Transverse colon (tissue), 4 donors: ENCODE results near the gene KLF14. TPM values are rescaled to one million over a fixed set of nuclear protein-coding genes. Genes with fewer than 3 reads are reported as not detected.
"Not testable (repeated sequence)": the region's sequence is repeated elsewhere in the genome, so short reads cannot be mapped to it uniquely, and the experiment has no call there.

Experiments used
- DNase-seq: peaks from one replicate; pipeline ENCODE4 v3.0.0-alpha.2; 2019
- H3K27ac ChIP-seq, 4 donors: fragments of 200-600 bp; sonication (generic); 2 replicates each; pipeline ENCODE4 v1.5.1; 2016 to 2018; ENCODE audit warnings: inconsistent platforms in 4 of 4
- H3K27me3 ChIP-seq: fragments of 200-600 bp; sonication (generic); 2 replicates; pipeline ENCODE4 v1.5.1; 2017; ENCODE audit warnings: inconsistent platforms
- H3K36me3 ChIP-seq, 4 donors: fragments of 200-600 bp; sonication (generic); 2 replicates each; pipeline ENCODE4 v1.5.1; 2017 to 2019; ENCODE audit warnings: inconsistent platforms in 4 of 4
- H3K4me1 ChIP-seq, 4 donors: fragments of 200-600 bp; sonication (generic); 2 replicates each; pipeline ENCODE4 v1.5.1; 2017 to 2020; ENCODE audit warnings: inconsistent platforms in 4 of 4
- H3K4me3 ChIP-seq, 4 donors: fragments of 200-600 bp; sonication (generic); 1 replicate in 1 of 4; 2 replicates in 3 of 4; pipeline versions ENCODE4 v1.5.1 to v1.6.1; 2017 to 2019; ENCODE audit warnings: inconsistent platforms in 4 of 4
- H3K9me3 ChIP-seq, 2 donors: fragments of 200-600 bp; sonication (generic); 2 replicates each; pipeline ENCODE4 v1.5.1; 2017 to 2019; ENCODE audit warnings: inconsistent platforms in 2 of 2
- CTCF ChIP-seq, 5 experiments: fragments of 200-600 bp in 3 of 5; fragments of 450-650 bp in 2 of 5; sonication (generic) in 3 of 5; IDR thresholded peaks; 1 replicate in 2 of 5; 2 replicates in 3 of 5; pipeline ENCODE4 v1.5.1; 2016 to 2017; ENCODE audit warnings: antibody characterized with exemption in 5 of 5, inconsistent platforms in 3 of 5, mild to moderate bottlenecking in 2 of 5, moderate library complexity in 1 of 5
- EP300 ChIP-seq: sonication (generic); formaldehyde crosslinking; IDR thresholded peaks from one replicate; pipeline ENCODE4 v1.6.1; 2017; ENCODE audit warnings: antibody characterized with exemption, low read depth
- POLR2A ChIP-seq: fragments of 450-650 bp; IDR thresholded peaks from one replicate; pipeline ENCODE4 v1.6.1; 2016; ENCODE audit warnings: antibody characterized with exemption, mild to moderate bottlenecking, moderate library complexity
- POLR2AphosphoS5 ChIP-seq, 3 donors: sonication (generic); formaldehyde crosslinking; IDR thresholded peaks; one replicate each; pipeline ENCODE4 v1.6.1; 2016; ENCODE audit warnings: antibody characterized with exemption in 3 of 3
- WGBS, 2 donors: methylation state at CpG; one replicate each; pipeline ENCODE4 v1.1.5; 2018; ENCODE audit warnings: low coverage in 1 of 2; 5-methylcytosine and 5-hydroxymethylcytosine counted together
- in situ Hi-C, 4 donors: fragments of 200-750 bp; cut with MboI; loops; one replicate each; pipeline versions ENCODE4 v1.15.0 to v1.15.1; 2017; ENCODE audit warnings: low sequenced_read_pairs in 3 of 4, low pct_ligation_motif_present in 1 of 4, low pct_unique_long_range_greater_than_20kb in 1 of 4
- intact Hi-C: fragments of 100-400 bp; cut with DNase I; formaldehyde crosslinking; loops from one replicate; pipeline ENCODE4 v1.15.1; 2023; ENCODE audit warnings: low total_unique reads
- total RNA-seq, 4 donors: library from RNA; depleted of rRNA; stranded (reverse); fragments of >200 nt; gene quantifications; one replicate each; pipeline ENCODE4 v1.1.0, GENCODE V29; 2016

Gene KLF14
- 1 to 10 TPM in 1 of 4 donors, not detected in 3; 3.0 TPM for total RNA-seq

- H3K4me3 ChIP-seq, result peak within 1 kb of the TSS; percentile 22 to 65 (median 52)
- DNase-seq, result peak; percentile 17
- H3K4me1 ChIP-seq, result peaks cover 0 to 13% (median 6%) of the 10 kb centered on the region in 4 donors
- H3K36me3 ChIP-seq, result no peaks in the 10 kb centered on the region
- peaks cover 0 to 9% of the 10 kb centered on the region in 2 donors for H3K9me3 ChIP-seq
- H3K27ac ChIP-seq, result peak within 1 kb of the TSS in 3 of 4 donors; percentile 12 to 47 (median 46)
- WGBS, 2 donors, result 3 to 5% methylated on average over 6 to 100 of the region's 100 CpGs
- intact Hi-C loops, result no loop called here
- TF ChIP-seq CTCF (IDR thresholded peaks at IDR 0.05), result no peak
- in situ Hi-C loops, result no loop called here
- peaks cover 98% of the 10 kb centered on the region for H3K27me3 ChIP-seq
Observed at GRCh38 chr7:130733931-130734814, at the start of gene KLF14. Gene KLF14, minus strand, starts transcription at chr7:130734207. Its CDS starts 174 bp downstream, at chr7:130734033.

GRCh38 chr7:130781346-130781745 is 47.3 kb upstream of the KLF14 start:
- in situ Hi-C loops, result no loop called here
- no peak for DNase-seq
- Histone ChIP-seq H3K9me3 (no peaks in the 10 kb centered on the region), H3K4me1 (no peaks in the 10 kb centered on the region), H3K27ac (no peak overlapping the region), H3K36me3 (no peaks in the 10 kb centered on the region), H3K27me3 (no peaks in the 10 kb centered on the region), H3K4me3 (no peak overlapping the region)
- no peak for TF ChIP-seq CTCF (IDR thresholded peaks at IDR 0.05)
- no peak for TF ChIP-seq EP300
- no peak for TF ChIP-seq POLR2AphosphoS5 (IDR thresholded peaks at IDR 0.05)
- TF ChIP-seq POLR2A, result no peak
- intact Hi-C loops, result no loop called here

- WGBS, 2 donors, result 70% methylated on average over 2 of the region's 2 CpGs
Observed at GRCh38 chr7:130777426-130777825, 43.4 kb upstream of the KLF14 start.

GRCh38 chr7:130772456-130772855 is 38.4 kb upstream of the KLF14 start:
- H3K27ac ChIP-seq, H3K27me3 ChIP-seq, H3K36me3 ChIP-seq, intact Hi-C loops, H3K4me1 ChIP-seq, H3K4me3 ChIP-seq, DNase-seq: not testable (repeated sequence)
- WGBS, 2 donors, result 87 to 88% methylated on average over 3 to 5 of the region's 5 CpGs
- in situ Hi-C loops, result loop anchor here in 2 of 4 donors (25.0 kb wide), 1 partner anchor 710 kb away; the partner anchor contains the start of genes KLHDC10 (in 2 of the 2) and ZC3HC1 (in 2 of the 2)
- H3K9me3 ChIP-seq, result peaks cover 13 to 18% of the 10 kb centered on the region in 2 donors

More at GRCh38 chr7:130777426-130777825, 43.4 kb upstream of the KLF14 start:
- no peaks in the 10 kb centered on the region for H3K4me1 ChIP-seq
- TF ChIP-seq CTCF (IDR thresholded peaks at IDR 0.05), result no peak
- no peak for TF ChIP-seq POLR2A
- no peak for TF ChIP-seq POLR2AphosphoS5 (IDR thresholded peaks at IDR 0.05)
- no peaks in the 10 kb centered on the region for H3K36me3 ChIP-seq
- H3K27me3 ChIP-seq, result peaks cover 7% of the 10 kb centered on the region
- in situ Hi-C loops, result no loop called here
- H3K27ac ChIP-seq, result no peak overlapping the region
- no peak for DNase-seq
- intact Hi-C loops, result no loop called here
- peaks cover 2% of the 10 kb centered on the region in 2 donors for H3K9me3 ChIP-seq
- H3K4me3 ChIP-seq, result no peak overlapping the region
